ENCODE results near the gene DOCK10.

DNA sequence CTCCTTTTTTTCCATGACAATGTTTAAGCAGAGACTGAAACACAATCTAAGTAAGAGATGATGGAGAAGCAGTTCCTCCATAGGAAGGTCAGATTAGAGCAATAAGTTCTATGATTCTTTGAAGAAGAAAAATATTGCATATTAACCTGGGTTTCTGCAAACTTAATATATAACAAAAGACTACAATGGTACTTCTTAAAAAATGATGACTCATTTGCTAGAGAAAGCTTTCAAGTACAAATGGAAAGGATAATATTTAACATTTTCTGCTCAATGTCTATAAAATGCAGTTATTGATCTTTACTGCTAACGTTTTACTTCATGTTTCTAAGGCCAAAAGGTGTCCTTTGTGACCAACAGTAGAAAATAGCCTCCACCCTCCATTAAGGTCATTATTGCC lies 158.6 kb downstream of the DOCK10 start:
- no peak for TF ChIP-seq EZH2 (IDR thresholded peaks at IDR 0.05; ENCODE audit: borderline replicate concordance, low read depth, low read length, severe bottlenecking)
- TF ChIP-seq, protein P1, sequence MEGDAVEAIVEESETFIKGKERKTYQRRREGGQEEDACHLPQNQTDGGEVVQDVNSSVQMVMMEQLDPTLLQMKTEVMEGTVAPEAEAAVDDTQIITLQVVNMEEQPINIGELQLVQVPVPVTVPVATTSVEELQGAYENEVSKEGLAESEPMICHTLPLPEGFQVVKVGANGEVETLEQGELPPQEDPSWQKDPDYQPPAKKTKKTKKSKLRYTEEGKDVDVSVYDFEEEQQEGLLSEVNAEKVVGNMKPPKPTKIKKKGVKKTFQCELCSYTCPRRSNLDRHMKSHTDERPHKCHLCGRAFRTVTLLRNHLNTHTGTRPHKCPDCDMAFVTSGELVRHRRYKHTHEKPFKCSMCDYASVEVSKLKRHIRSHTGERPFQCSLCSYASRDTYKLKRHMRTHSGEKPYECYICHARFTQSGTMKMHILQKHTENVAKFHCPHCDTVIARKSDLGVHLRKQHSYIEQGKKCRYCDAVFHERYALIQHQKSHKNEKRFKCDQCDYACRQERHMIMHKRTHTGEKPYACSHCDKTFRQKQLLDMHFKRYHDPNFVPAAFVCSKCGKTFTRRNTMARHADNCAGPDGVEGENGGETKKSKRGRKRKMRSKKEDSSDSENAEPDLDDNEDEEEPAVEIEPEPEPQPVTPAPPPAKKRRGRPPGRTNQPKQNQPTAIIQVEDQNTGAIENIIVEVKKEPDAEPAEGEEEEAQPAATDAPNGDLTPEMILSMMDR (IDR thresholded peaks at IDR 0.05; ENCODE audit: borderline replicate concordance, extremely low read depth, low read length, poor library complexity, severe bottlenecking): no peak

All from DND-41 (cell line).